ENCODE measurements around the gene ESPL1. TPM values are rescaled to one million over a fixed set of nuclear protein-coding genes. Genes with fewer than 3 reads are reported as not detected.
A peak's percentile ranks its signal among the peaks of the same experiment; 100 is the strongest.

ESPL1 gene
- 10 to 100 TPM; 19.9 to 21.9 (median 20.0) TPM for total RNA-seq

DNA sequence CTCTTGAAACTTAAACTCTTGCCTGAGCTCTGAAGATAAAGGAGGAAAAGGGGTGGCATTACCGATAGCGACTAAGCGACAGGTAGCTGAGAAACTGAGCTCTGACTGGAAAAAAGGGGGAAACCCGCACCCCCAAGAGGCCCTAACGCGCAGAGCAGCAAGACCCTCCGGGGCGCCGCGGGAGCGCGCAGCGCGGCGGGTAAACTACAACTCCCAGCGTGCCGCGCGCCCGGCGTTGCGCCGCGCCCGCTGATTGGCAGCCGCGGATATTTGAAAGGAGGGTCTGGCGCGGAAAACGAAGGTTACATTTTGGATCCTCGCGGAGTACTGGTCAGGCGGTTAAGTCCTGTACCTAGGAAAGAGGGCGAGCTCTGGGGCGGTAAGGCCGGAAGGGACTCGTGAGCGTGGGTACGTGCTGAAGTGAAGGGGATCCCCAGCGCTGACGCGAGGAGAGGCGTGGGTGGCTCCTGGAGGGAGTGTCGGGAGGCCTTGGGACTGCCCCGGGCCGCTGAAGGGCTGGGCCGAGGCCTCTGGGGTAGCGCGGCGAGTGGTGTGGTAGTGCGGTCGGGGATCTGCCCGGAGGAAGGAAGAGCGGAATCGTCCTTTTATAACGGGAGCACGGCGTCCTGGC lies at the start of gene ESPL1:
ESPL1 (plus strand) TSS at position 301 of the 631 bp plus-strand sequence. CDS start 468 bp downstream, outside the sequence.
- peak within 1 kb of the TSS; percentile 99 for H3K4me3 Mint-ChIP-seq
- peaks cover 21% of the 10 kb centered on the region for H3K4me1 Mint-ChIP-seq (ENCODE audit: low read depth)
- H3K27me3 Mint-ChIP-seq (ENCODE audit: low read depth) = no peaks in the 10 kb centered on the region
- H3K36me3 Mint-ChIP-seq (ENCODE audit: insufficient read depth) = no peaks in the 10 kb centered on the region
- DNase-seq = peak; percentile 74
- ATAC-seq = peak; percentile 91 to 92
- no peaks in the 10 kb centered on the region for H3K9me3 Mint-ChIP-seq

DNA sequence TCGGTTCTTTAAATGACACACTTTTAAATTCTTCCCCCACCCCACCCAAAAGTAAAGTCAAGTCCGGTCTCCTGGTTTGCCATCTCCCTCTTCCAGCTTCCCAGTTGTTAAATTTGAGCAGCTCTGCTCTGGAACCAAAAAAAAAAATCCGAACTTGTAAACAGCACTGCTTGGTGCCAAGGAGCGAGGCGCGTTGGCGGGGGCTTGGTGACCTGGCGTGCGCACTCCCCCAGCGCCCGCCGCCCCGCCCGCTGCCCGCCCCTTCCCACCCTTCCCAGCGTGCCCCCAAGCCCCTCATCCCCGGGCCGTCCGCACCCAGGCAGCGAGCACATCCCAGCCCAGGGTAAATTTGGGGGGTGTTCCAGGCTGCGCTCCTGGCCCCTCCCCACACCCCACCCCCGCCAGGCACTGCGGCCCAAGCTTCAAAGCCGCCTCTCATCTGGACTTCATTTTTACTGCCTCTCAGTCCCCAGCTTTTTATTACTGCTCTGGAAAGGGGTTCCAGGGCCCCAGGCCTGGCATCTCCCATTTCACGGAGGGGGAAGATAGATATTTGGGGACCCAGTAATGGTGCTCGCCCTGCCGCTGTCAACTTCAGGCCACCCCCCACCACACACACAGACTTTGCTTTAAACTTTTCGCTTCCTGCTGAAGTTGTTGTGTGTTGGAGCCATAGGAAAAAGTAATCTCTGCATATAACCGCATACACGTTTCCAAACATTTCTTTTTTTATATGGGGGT lies 49.4 kb upstream of the ESPL1 start:
- no peak for ATAC-seq
- H3K36me3 Mint-ChIP-seq (ENCODE audit: insufficient read depth) = peaks cover 10% of the 10 kb centered on the region
- peak overlapping the region; percentile 93 for H3K4me3 Mint-ChIP-seq
- DNase-seq = no peak
- peaks cover 80% of the 10 kb centered on the region for H3K4me1 Mint-ChIP-seq (ENCODE audit: low read depth)
- H3K9me3 Mint-ChIP-seq = no peaks in the 10 kb centered on the region
- H3K27me3 Mint-ChIP-seq (ENCODE audit: low read depth) = no peaks in the 10 kb centered on the region

DNA sequence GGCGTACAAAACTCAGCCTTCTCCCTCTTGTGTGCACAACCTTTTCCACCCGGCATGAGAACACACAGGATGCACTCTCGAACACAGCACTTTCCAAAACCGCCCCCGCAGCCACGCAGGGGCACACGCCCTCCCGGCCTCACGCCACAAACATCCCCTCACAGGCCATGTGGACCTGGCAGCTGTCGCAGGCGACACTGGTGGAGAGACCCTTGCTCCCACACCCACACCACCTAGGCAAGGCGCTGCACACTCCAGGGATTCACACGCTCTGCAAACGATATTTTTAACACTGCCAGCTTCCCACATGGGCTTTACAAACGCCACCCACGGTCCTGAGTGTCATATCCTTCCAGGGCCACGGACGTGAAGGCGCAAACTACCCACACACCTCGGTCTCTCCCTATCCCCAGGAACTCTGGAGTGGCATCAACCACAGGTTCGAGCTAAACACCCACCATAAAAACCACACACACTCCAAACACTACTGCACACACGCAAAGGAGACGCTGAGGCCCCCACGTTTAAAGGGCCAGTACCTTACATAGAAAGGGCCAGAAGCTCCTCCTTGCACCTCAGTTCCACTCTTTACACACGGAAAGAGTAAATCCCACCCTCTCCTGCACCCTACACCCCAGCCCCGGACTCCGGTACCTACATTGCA lies 48.7 kb upstream of the ESPL1 start:
- DNase-seq (peak; percentile 52), ATAC-seq (peak; percentile 50 to 53)
- peak overlapping the region; percentile 93 for H3K4me3 Mint-ChIP-seq
- H3K9me3 Mint-ChIP-seq = no peaks in the 10 kb centered on the region
- peaks cover 80% of the 10 kb centered on the region for H3K4me1 Mint-ChIP-seq (ENCODE audit: low read depth)
- H3K27me3 Mint-ChIP-seq (ENCODE audit: low read depth) = no peaks in the 10 kb centered on the region
- peaks cover 4% of the 10 kb centered on the region for H3K36me3 Mint-ChIP-seq (ENCODE audit: insufficient read depth)

DNA sequence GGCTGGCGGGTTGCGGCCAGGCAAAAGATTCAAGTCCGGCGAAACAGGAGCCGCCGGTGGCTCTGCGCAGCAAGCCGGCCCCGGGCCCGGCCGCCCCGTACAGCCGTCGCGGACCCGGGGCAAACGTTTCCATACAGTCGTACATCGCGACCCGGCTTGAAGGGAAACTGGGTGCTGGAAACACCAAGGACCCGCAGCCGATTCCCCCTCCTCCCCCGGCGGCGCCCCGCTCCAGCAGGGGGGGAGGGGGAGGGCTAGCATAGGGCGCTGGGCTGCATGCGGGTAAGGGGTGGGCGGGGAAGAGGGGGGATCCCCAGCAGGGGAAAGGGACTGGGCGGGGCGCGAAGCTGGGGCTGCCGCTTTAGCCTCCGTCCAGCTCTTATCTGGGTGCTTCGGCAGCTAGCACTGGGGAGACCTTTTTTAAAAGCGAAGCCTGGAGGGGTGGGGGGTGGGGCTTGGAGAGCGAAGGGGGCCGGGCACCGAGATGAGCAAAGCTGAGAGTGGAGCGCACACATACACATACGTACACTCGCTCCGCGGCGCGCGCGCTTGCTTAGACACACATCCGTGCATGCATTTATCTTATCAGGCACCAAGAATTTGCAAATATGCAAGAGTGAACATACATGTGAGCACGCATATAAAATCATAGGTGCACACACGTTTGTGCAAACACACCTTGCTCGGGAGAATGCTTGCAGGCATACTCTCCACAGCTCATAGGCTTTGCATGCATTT lies 48.0 kb upstream of the ESPL1 start:
- peak overlapping the region; percentile 93 for H3K4me3 Mint-ChIP-seq
- H3K4me1 Mint-ChIP-seq (ENCODE audit: low read depth) = peaks cover 83% of the 10 kb centered on the region
- ATAC-seq (peak; percentile 61 to 62), DNase-seq (peak; percentile 61)
- H3K27me3 Mint-ChIP-seq (ENCODE audit: low read depth) = no peaks in the 10 kb centered on the region
- no peaks in the 10 kb centered on the region for H3K9me3 Mint-ChIP-seq
- H3K36me3 Mint-ChIP-seq (ENCODE audit: insufficient read depth) = peaks cover 4% of the 10 kb centered on the region

DNA sequence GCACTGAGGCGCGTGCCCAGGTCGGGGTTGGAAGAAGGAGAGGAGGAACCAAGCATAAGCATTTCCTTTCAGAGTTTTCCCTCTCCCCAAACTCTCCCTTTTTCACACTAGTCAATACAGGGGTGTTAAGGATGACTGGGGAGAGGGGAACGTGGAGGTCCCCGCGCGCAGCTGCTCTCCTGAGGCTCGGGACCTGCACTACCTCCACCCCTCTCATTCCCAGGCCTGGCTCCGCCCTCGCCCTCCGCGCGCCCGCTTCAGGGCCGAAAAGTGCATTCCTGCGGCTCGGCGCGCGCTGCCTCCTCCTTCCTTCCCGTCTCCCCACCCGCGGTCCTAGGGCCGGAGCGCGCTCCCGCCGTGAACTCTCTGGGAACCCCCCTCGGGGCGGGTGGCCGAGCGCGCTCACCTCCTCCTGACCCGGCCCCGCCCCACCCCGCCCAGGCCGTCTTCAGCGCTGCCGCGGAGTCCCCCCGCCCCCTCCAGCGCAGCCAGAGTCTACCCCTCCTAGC lies 47.4 kb upstream of the ESPL1 start:
- Mint-ChIP-seq H3K4me1 (ENCODE audit: low read depth) (peaks cover 83% of the 10 kb centered on the region), H3K9me3 (no peaks in the 10 kb centered on the region), H3K27me3 (ENCODE audit: low read depth) (no peaks in the 10 kb centered on the region), H3K36me3 (ENCODE audit: insufficient read depth) (no peaks in the 10 kb centered on the region), H3K4me3 (peak overlapping the region; percentile 88)
- peak; percentile 60 to 62 for ATAC-seq
- peak; percentile 63 for DNase-seq

DNA sequence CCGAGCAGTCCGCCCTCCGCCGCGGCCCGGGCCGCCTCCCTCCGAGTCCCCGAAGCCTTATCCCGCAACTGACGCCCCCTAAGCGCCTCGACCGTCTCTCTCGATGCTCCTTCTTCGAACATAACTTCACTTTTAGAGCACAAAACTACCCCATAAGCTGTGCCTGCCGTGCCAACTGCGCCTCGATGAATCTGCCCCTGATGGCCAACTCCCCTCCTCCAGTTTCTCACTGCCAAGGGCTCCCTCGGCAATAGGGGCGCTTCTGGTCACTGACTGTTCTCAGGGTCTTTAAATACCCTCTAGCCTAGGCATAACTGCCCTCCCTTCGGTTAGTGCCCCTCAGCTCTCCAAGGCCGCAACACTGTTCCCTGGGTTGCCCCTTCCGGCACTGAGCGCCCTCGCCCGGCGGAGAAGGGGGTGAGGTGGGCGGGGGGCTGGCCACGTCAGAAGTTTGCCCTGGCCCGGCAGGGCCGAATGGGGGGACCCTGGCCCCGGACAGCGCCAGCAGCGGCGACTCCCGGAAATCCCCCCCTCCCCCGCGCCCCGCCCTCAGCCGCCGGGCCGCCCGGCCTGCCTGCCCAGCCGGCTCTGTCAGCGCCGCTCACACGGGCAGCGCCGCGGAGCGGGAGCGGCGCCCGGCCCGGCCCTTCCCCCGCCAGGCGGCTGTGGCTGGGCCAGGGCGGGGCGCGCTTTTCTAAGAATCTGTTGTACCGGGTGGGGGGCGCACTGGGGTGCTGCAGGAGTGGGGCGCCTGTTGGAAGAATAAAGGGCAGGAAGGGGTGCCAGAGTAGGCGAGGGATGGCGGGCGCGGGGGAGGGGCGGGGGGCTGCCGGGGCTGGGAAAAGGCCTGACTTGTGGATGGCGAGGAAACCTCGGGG lies 46.7 kb upstream of the ESPL1 start:
- no peaks in the 10 kb centered on the region for H3K36me3 Mint-ChIP-seq (ENCODE audit: insufficient read depth)
- ATAC-seq (peak; percentile 5 to 6), DNase-seq (no peak)
- peaks cover 79% of the 10 kb centered on the region for H3K4me1 Mint-ChIP-seq (ENCODE audit: low read depth)
- H3K27me3 Mint-ChIP-seq (ENCODE audit: low read depth) = no peaks in the 10 kb centered on the region
- H3K4me3 Mint-ChIP-seq = peak overlapping the region; percentile 88
- no peaks in the 10 kb centered on the region for H3K9me3 Mint-ChIP-seq

DNA sequence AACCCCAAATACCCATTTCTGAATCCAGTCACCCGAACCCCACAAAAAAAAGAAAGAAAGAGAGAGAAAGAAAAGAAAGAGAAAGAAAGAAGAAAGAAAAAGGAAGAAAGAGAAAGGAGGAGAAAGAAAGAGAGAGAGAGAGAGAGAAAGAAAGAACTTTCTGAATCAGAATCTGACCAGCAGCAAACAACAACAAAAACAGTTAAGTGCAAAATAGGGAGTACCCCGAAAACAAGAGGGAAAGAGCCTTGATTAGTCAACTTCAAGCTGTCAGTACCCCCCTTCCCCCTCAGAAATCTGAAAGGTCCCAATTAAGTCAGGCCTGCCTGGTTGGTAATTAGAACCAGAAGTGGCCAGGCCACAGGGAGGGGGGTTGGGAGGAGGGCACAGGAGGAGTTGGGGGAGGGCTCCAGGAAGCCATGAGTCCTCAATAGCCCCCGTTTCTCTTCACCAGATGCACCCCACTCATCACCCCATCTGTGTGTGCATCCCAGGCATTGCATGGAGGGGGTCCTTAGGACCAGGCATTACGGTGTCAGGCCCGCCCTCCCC lies 45.9 kb upstream of the ESPL1 start:
- Mint-ChIP-seq H3K4me3 (peak overlapping the region; percentile 81), H3K27me3 (ENCODE audit: low read depth) (no peaks in the 10 kb centered on the region), H3K4me1 (ENCODE audit: low read depth) (peaks cover 75% of the 10 kb centered on the region), H3K36me3 (ENCODE audit: insufficient read depth) (peaks cover 4% of the 10 kb centered on the region), H3K9me3 (no peaks in the 10 kb centered on the region)
- ATAC-seq = no peak
- no peak for DNase-seq

DNA sequence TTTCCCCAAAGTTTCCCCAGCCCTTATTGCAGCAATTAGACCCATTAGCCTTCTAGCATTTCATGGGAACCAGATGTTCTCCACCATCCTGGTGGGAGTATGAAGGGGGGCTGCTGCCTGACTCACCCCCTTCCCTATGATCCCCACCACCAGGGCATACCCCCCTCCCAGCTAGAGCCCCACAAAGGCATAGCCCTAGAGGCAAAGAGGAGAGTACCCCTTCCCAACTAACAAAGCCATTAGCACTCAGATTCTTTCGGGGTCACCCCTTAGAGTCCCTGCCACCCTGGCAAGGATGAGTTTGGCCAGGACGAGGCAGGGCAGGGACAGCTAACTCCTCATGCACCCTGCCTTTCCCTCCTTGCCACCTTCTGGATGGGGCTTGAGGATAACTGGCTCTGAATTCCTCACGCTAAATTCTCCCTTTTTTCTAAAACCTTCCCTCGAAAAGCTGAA lies 45.3 kb upstream of the ESPL1 start:
- ATAC-seq = no peak
- Mint-ChIP-seq H3K27me3 (ENCODE audit: low read depth) (no peaks in the 10 kb centered on the region), H3K36me3 (ENCODE audit: insufficient read depth) (peaks cover 4% of the 10 kb centered on the region), H3K9me3 (no peaks in the 10 kb centered on the region), H3K4me3 (peak overlapping the region; percentile 81), H3K4me1 (ENCODE audit: low read depth) (peaks cover 72% of the 10 kb centered on the region)
- DNase-seq = no peak

DNA sequence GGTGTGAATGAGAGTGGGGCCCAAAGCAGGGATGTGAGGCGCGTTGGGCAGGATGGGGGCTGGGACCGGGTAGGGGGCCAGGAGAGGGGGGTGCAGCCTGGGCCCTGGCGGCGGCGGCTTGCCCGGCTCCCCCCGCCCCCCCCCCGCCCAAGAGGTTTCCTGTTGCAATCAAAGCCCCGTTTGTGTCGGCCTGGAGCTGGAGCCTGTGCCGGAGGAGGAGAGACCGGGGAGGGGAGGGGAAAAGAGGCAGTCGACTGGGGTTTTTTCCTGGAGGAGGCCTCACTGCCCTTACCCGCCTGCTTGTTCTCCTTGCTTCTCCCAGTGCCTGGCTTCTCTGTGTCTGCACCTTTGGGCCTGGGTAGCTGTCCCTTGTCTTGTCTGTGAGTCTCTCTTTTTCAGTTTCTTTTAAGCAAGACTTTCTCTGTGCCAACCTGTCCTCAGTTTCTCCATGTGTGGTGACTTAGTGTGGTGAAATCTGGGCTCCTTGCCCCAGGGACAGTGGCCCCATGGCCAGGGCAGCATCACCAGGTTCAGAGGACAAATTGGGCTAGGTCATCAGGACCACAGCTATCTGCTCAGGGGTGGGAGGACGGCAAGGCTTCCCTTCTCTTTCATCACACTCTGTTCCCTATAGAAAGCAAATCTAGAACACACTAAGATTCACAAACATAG lies 44.6 kb upstream of the ESPL1 start:
- H3K4me1 Mint-ChIP-seq (ENCODE audit: low read depth) = peaks cover 69% of the 10 kb centered on the region
- DNase-seq = no peak

DNA sequence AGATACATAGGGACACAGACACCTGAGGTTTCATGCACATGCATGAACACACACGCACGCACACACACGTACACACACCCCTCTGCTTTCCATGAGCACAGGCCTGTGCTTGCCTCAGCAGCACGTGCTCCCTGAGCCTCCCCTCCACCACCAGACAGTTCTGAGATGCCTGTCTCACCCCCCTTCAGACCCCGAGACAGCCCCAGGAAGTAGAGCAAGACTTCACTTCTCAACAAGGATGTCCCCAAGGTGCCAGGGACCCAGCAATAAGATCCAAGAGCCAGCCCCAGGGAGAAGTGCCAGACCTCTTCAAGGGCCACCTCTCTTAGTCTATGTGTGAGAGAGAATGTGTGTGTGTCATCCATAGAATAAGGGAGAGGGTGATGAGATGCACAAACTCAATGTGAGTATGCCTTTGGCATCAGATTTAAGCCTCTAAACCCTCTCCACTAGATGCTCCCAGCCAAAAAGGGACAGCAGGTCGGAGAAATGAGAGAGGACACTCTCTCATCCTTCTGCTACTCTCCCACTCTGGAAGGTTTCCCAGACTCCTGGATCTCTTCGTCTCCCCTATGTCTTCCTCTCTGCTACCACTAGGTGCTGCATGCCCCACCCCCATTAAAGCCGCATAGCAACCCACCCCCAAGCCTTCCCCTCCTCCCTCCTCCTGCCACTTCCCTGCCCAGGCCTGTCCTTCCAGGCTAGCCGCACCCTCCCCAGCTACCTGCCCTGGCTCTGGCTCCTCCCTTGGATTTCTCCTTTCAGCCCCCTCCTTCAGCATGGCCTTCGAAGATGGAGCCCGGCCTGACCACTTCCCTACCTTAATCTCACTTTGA lies 43.8 kb upstream of the ESPL1 start:
- peaks cover 4% of the 10 kb centered on the region for H3K36me3 Mint-ChIP-seq (ENCODE audit: insufficient read depth)
- peak overlapping the region; percentile 45 for H3K4me3 Mint-ChIP-seq
- ATAC-seq (no peak), DNase-seq (no peak)
- no peaks in the 10 kb centered on the region for H3K9me3 Mint-ChIP-seq
- H3K27me3 Mint-ChIP-seq (ENCODE audit: low read depth) = no peaks in the 10 kb centered on the region
- peaks cover 67% of the 10 kb centered on the region for H3K4me1 Mint-ChIP-seq (ENCODE audit: low read depth)

More for the DNA sequence above, 44.6 kb upstream of the ESPL1 start:
- no peaks in the 10 kb centered on the region for H3K27me3 Mint-ChIP-seq (ENCODE audit: low read depth)
- no peak for ATAC-seq
- peaks cover 4% of the 10 kb centered on the region for H3K36me3 Mint-ChIP-seq (ENCODE audit: insufficient read depth)
- peak overlapping the region; percentile 81 for H3K4me3 Mint-ChIP-seq
- H3K9me3 Mint-ChIP-seq = no peaks in the 10 kb centered on the region

DNA sequence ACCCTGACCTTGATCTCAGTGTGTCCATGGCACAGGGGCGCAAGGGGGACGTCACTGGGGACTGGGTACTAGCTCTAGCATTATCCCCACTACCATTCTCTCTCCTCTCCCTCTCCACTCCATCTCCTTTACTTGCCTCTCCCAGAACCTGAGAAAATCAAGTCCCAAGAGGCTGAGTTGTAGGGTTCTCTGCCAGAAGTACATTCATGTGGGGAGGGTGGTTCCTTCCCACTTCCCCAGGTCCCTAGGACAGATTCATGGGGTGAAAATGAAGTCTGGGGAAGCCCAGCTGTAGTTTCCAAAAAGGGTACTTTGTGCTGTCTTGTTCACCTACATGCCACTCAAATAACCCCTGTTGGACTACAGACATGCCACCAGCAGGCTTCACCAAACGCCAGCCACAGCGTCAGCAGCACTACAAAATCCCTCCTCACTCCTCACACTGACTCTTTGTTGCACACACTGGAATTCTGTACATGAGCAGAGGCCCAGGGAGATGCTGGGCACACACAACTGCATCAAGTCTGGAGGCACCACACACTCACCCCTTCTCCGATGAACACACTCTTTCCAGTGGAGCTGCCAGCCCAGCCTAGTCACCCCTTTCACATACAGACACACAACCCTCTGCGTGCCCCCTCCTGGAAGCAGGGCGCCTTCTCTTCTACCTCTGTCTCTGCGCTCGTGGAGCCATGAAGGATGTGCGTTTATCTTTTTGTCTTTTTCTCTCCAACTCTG lies 43.0 kb upstream of the ESPL1 start:
- ATAC-seq = no peak

More for the DNA sequence above, 43.0 kb upstream of the ESPL1 start:
- DNase-seq = no peak
- H3K4me3 Mint-ChIP-seq = no peak overlapping the region
- H3K36me3 Mint-ChIP-seq (ENCODE audit: insufficient read depth) = peaks cover 4% of the 10 kb centered on the region
- H3K4me1 Mint-ChIP-seq (ENCODE audit: low read depth) = peaks cover 70% of the 10 kb centered on the region
- no peaks in the 10 kb centered on the region for H3K9me3 Mint-ChIP-seq
- no peaks in the 10 kb centered on the region for H3K27me3 Mint-ChIP-seq (ENCODE audit: low read depth)

Measured in activated T-cell treated with anti-CD3 and anti-CD28 coated beads, Interleukin-2, amount 50 U/mL, for 4 hours (primary cell).